Measurements from ENCODE around the gene SLC12A4. TPM values are rescaled to one million over a fixed set of nuclear protein-coding genes. Genes with fewer than 3 reads are reported as not detected.
"Not testable (repeated sequence)": the region's sequence is repeated elsewhere in the genome, so short reads cannot be mapped to it uniquely, and the experiment has no call there.

SLC12A4 gene
- total and polyA plus RNA-seq, 2 of the 13 experiments (the other 11 are each of a cell fraction or from before 2014, with no cell fraction given) = 65.1 to 84.3 TPM

- WGBS (ENCODE audit: low lambda C conversion rate) = 57% methylated on average over 18 of the region's 18 CpGs
- H3K27ac ChIP-seq (ENCODE audit: extremely low read length, insufficient read depth, low read length) = peak within 1 kb of the TSS; percentile 72
- H3K27me3 ChIP-seq (ENCODE audit: control insufficient read depth in 1 of 2, insufficient read depth in 2 of 2, low read length in 2 of 2); intact Hi-C loops (cut with micrococcal nuclease; ENCODE audit: unreplicated experiment); H2AFZ ChIP-seq (ENCODE audit: low read length); H3K9me3 ChIP-seq (ENCODE audit: low read length); H3K79me2 ChIP-seq (ENCODE audit: insufficient read depth, low read length); CTCF ChIA-PET (ENCODE audit: low intra/inter-chr PET ratio, low total read pairs); FAIRE-seq; H3K4me3 ChIP-seq (replicated peaks in 1 of 3; ENCODE audit: insufficient read depth in 1 of 3, low read depth in 2 of 3, low read length in 3 of 3); H4K20me1 ChIP-seq (ENCODE audit: insufficient read depth, low read length); in situ Hi-C loops (cut with HindIII; ENCODE audit: extremely low pct_ligation_motif_present, low pct_unique_long_range_greater_than_20kb); H3K36me3 ChIP-seq (replicated peaks in 1 of 2; ENCODE audit: control insufficient read depth in 1 of 2, insufficient read depth in 2 of 2, low read length in 2 of 2): not testable (repeated sequence)
- peak within 1 kb of the TSS; percentile 31 for H3K9ac ChIP-seq (ENCODE audit: insufficient read depth, low read depth, low read length)
- POLR2A ChIA-PET = interaction anchor here (0.8 to 1.8 kb wide), 12 partner anchors 8 to 86 kb away, joined by 3 to 13 read pairs (median 4); partner anchors contain the start of genes DDX28, DUS2, LCAT and NFATC3
- BruUV-seq (replicated peaks) = TSS peak; percentile 94
- DNase-seq (ENCODE audit: low spot score) (peak; percentile 74), ATAC-seq (peak; percentile 67)
- H3K4me1 ChIP-seq (ENCODE audit: insufficient read depth, low read length) = peaks cover 41% of the 10 kb centered on the region
- H3K4me2 ChIP-seq (ENCODE audit: low read depth, low read length) = peak within 1 kb of the TSS; percentile 16
- peak; percentile 66; the same call in 1 of the 2 replicates for TF ChIP-seq ZNF772 (CRISPR knock-in tag; IDR thresholded peaks at IDR 0.05)
- TF ChIP-seq ZSCAN5A (CRISPR knock-in tag; IDR thresholded peaks at IDR 0.05; ENCODE audit: borderline replicate concordance) = 0 out of 2 replicates have a peak, but pooled peaks have one; percentile 46
- TF ChIP-seq REPIN1 (CRISPR knock-in tag; IDR thresholded peaks at IDR 0.05; ENCODE audit: borderline replicate concordance, low read depth) = 0 out of 2 replicates have a peak, but pooled peaks have one; percentile 28
- peak; percentile 38; the same call in 1 of the 2 replicates for TF ChIP-seq JUNB (CRISPR knock-in tag; IDR thresholded peaks at IDR 0.05; ENCODE audit: borderline replicate concordance)
- TF ChIP-seq, protein P1, sequence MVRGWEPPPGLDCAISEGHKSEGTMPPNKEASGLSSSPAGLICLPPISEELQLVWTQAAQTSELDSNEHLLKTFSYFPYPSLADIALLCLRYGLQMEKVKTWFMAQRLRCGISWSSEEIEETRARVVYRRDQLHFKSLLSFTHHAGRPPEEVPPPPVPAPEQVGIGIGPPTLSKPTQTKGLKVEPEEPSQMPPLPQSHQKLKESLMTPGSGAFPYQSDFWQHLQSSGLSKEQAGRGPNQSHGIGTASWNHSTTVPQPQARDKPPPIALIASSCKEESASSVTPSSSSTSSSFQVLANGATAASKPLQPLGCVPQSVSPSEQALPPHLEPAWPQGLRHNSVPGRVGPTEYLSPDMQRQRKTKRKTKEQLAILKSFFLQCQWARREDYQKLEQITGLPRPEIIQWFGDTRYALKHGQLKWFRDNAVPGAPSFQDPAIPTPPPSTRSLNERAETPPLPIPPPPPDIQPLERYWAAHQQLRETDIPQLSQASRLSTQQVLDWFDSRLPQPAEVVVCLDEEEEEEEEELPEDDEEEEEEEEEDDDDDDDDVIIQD (CRISPR knock-in tag; IDR thresholded peaks at IDR 0.05; ENCODE audit: low read depth) = peak; percentile 75; the same call in 1 of the 2 replicates
- TF ChIP-seq ZNF589 (CRISPR knock-in tag; conservative IDR thresholded peaks at IDR 0.05) = 0 out of 2 replicates have a peak, but pooled peaks have one; percentile 28
- 0 out of 2 replicates have a peak, but pooled peaks have one; percentile 5 for TF ChIP-seq PAXIP1 (CRISPR knock-in tag; conservative IDR thresholded peaks at IDR 0.05)
- peak; percentile 42; the same call in 1 of the 2 replicates for TF ChIP-seq ZNF574 (CRISPR knock-in tag; IDR thresholded peaks at IDR 0.05)
- TF ChIP-seq POLR2G (IDR thresholded peaks at IDR 0.05; ENCODE audit: low read depth, low read length) = peak; percentile 44; the same call in 1 of the 2 replicates
- TF ChIP-seq SAP130 (CRISPR knock-in tag; IDR thresholded peaks at IDR 0.05; ENCODE audit: low read depth) = peak; percentile 53
- peak; percentile 67 for TF ChIP-seq TARDBP (CRISPR knock-in tag; IDR thresholded peaks at IDR 0.05)
- peak; percentile 43; the same call in 1 of the 2 replicates for TF ChIP-seq MIER3 (CRISPR knock-in tag; IDR thresholded peaks at IDR 0.05; ENCODE audit: borderline replicate concordance)
These were observed 30.6 kb upstream of the SLC12A4 start, which contains the start of gene DPEP2 for GRCh38 chr16:67998779-67999688. DPEP2 (minus strand) TSS chr16:67999484; CDS start chr16:67993212, 6,272 bp downstream.
